Activated CD8-positive, alpha-beta memory T cell treated with anti-CD3 and anti-CD28 coated beads for 48 hours (primary cell): ENCODE measurements around the gene ABCD2.
"Not testable (repeated sequence)": the region's sequence is repeated elsewhere in the genome, so short reads cannot be mapped to it uniquely, and the experiment has no call there.

Experiments
- DNase-seq, 3 experiments: peaks; one replicate each; pipeline ENCODE4 v3.0.0-alpha.2; 2020; ENCODE audit warnings: low read depth in 2 of 3, low spot score in 2 of 3

The ABCD2 gene

GRCh38 chr12:39613525-39613924 lies 6.1 kb downstream of the ABCD2 start:
- DNase-seq: no peak

- DNase-seq: no peak
Observed at GRCh38 chr12:39612250-39612649, 7.4 kb downstream of the ABCD2 start.

- DNase-seq: no peak
Observed at GRCh38 chr12:39611818-39612217, 7.8 kb downstream of the ABCD2 start.

GRCh38 chr12:39610436-39611025 lies 9.1 kb downstream of the ABCD2 start:
- DNase-seq: no peak

GRCh38 chr12:39606712-39607423 lies 12.7 kb downstream of the ABCD2 start:
- no peak for DNase-seq

- no peak for DNase-seq
Observed at GRCh38 chr12:39605996-39606395, 13.6 kb downstream of the ABCD2 start.

GRCh38 chr12:39605501-39605900 lies 14.1 kb downstream of the ABCD2 start:
- DNase-seq: no peak

- DNase-seq: no peak
Observed at GRCh38 chr12:39603065-39603464, 16.5 kb downstream of the ABCD2 start.

- not testable (repeated sequence) for DNase-seq
Observed at GRCh38 chr12:39601951-39602350, 17.7 kb downstream of the ABCD2 start.

GRCh38 chr12:39595928-39596327 lies 23.7 kb downstream of the ABCD2 start:
- no peak for DNase-seq

GRCh38 chr12:39592295-39592694 lies 27.3 kb downstream of the ABCD2 start:
- DNase-seq: no peak

GRCh38 chr12:39588348-39588747 lies 31.3 kb downstream of the ABCD2 start:
- DNase-seq: no peak

GRCh38 chr12:39587225-39587624 lies 32.4 kb downstream of the ABCD2 start:
- DNase-seq: no peak

GRCh38 chr12:39586816-39587215 lies 32.8 kb downstream of the ABCD2 start:
- no peak for DNase-seq

- DNase-seq: no peak
Observed at GRCh38 chr12:39581592-39581991, 38.0 kb downstream of the ABCD2 start.

- no peak for DNase-seq
Observed at GRCh38 chr12:39575498-39575875, 44.1 kb downstream of the ABCD2 start.

GRCh38 chr12:39574785-39575497 lies 44.7 kb downstream of the ABCD2 start:
- no peak for DNase-seq

GRCh38 chr12:39574378-39574777 lies 45.2 kb downstream of the ABCD2 start:
- DNase-seq: no peak

GRCh38 chr12:39573971-39574370 lies 45.6 kb downstream of the ABCD2 start:
- DNase-seq: no peak

- DNase-seq: no peak
Observed at GRCh38 chr12:39572551-39572950, 47.1 kb downstream of the ABCD2 start.

- no peak for DNase-seq
Observed at GRCh38 chr12:39571351-39571750, 48.3 kb downstream of the ABCD2 start.

- no peak for DNase-seq
Observed at GRCh38 chr12:39553476-39553875, 66.1 kb downstream of the ABCD2 start.
